Mesenchymal stem cell (in vitro differentiated cells and primary cell): ENCODE results near the gene CRTC1.
"Not testable (repeated sequence)": the region's sequence is repeated elsewhere in the genome, so short reads cannot be mapped to it uniquely, and the experiment has no call there.

Experiments used
- DNase-seq: peaks from one replicate; pipeline ENCODE4 v3.0.0-alpha.2; 2013
- H2AFZ ChIP-seq: one replicate; pipeline ENCODE4 v1.6.1; 2013; ENCODE audit warnings: low read depth, mild to moderate bottlenecking, control low read depth, inconsistent platforms, low read length, moderate library complexity
- H2AK5ac ChIP-seq: 2 replicates; pipeline ENCODE4 v1.6.1; 2013; ENCODE audit warnings: low read length, moderate library complexity, mild to moderate bottlenecking, inconsistent platforms; ENCODE audit not compliant: severe bottlenecking
- H2BK120ac ChIP-seq: one replicate; pipeline ENCODE4 v1.6.1; 2013; ENCODE audit warnings: low read depth, mild to moderate bottlenecking, inconsistent platforms, low read length, moderate library complexity
- H2BK12ac ChIP-seq, 2 experiments: one replicate each; pipeline ENCODE4 v1.6.1; 2013; ENCODE audit warnings: inconsistent platforms in 2 of 2, low read length in 2 of 2, mild to moderate bottlenecking in 2 of 2, moderate library complexity in 2 of 2, control low read depth in 1 of 2
- H2BK15ac ChIP-seq: one replicate; pipeline ENCODE4 v1.6.1; 2013; ENCODE audit warnings: mild to moderate bottlenecking, low read depth, inconsistent platforms; ENCODE audit not compliant: poor library complexity, severe bottlenecking
- H2BK5ac ChIP-seq: 2 replicates; pipeline ENCODE4 v1.6.1; 2013; ENCODE audit warnings: low read depth, mild to moderate bottlenecking, low read length, control low read depth, inconsistent platforms; ENCODE audit not compliant: poor library complexity, severe bottlenecking
- H3K14ac ChIP-seq, 2 experiments: one replicate each; pipeline ENCODE4 v1.6.1; 2013; ENCODE audit warnings: inconsistent platforms in 2 of 2, low read length in 2 of 2, control low read depth in 1 of 2, mild to moderate bottlenecking in 1 of 2, moderate library complexity in 1 of 2
- H3K18ac ChIP-seq, 2 experiments: one replicate each; pipeline ENCODE4 v1.6.1; 2013; ENCODE audit warnings: inconsistent platforms in 2 of 2, low read length in 2 of 2, control low read depth in 1 of 2, low read depth in 1 of 2, mild to moderate bottlenecking in 1 of 2
- H3K23ac ChIP-seq, 2 experiments: one replicate each; pipeline ENCODE4 v1.6.1; 2013; ENCODE audit warnings: inconsistent platforms in 2 of 2, low read length in 2 of 2, mild to moderate bottlenecking in 2 of 2, moderate library complexity in 2 of 2, control low read depth in 1 of 2
- H3K27ac ChIP-seq: 2 replicates; pipeline ENCODE4 v1.5.1; 2013; ENCODE audit warnings: mild to moderate bottlenecking, moderate library complexity, low read length, control low read depth, inconsistent platforms; ENCODE audit not compliant: poor library complexity, severe bottlenecking
- H3K27me3 ChIP-seq, 2 experiments: 2 replicates each; pipeline versions ENCODE4 v1.6.1 to v1.7.0; 2013; ENCODE audit warnings: low read length in 2 of 2, mild to moderate bottlenecking in 2 of 2, moderate library complexity in 2 of 2, control low read depth in 1 of 2, inconsistent platforms in 1 of 2; ENCODE audit not compliant: control insufficient read depth in 1 of 2, insufficient read depth in 1 of 2
- H3K36me3 ChIP-seq, 2 experiments: 2 replicates each; pipeline versions ENCODE4 v1.6.1 to v1.7.0; 2013; ENCODE audit warnings: low read length in 2 of 2, control low read depth in 1 of 2, inconsistent platforms in 1 of 2, low read depth in 1 of 2, mild to moderate bottlenecking in 1 of 2; ENCODE audit not compliant: insufficient read depth in 2 of 2, control insufficient read depth in 1 of 2
- H3K4ac ChIP-seq, 2 experiments: one replicate each; pipeline ENCODE4 v1.6.1; 2013; ENCODE audit warnings: inconsistent platforms in 2 of 2, low read length in 2 of 2, mild to moderate bottlenecking in 2 of 2, moderate library complexity in 2 of 2, control low read depth in 1 of 2, low read depth in 1 of 2
- H3K4me1 ChIP-seq: 2 replicates; pipeline ENCODE4 v1.6.1; 2013; ENCODE audit warnings: low read depth, low read length, control low read depth; ENCODE audit not compliant: control insufficient read depth, insufficient read depth
- H3K4me2 ChIP-seq: 2 replicates; pipeline ENCODE4 v1.6.1; 2013; ENCODE audit warnings: low read length, mild to moderate bottlenecking, inconsistent platforms; ENCODE audit not compliant: poor library complexity, severe bottlenecking
- H3K4me3 ChIP-seq, 2 experiments: 2 replicates each; pipeline versions ENCODE4 v1.5.1 to v1.7.0; 2013; ENCODE audit warnings: low read length in 2 of 2, mild to moderate bottlenecking in 2 of 2, control low read depth in 1 of 2, low read depth in 1 of 2; ENCODE audit not compliant: insufficient read depth in 1 of 2
- H3K79me1 ChIP-seq: replicated peaks from 2 replicates; pipeline ENCODE4 v1.6.1; 2013; ENCODE audit warnings: mild to moderate bottlenecking, control low read depth, low read length, inconsistent platforms; ENCODE audit not compliant: poor library complexity, severe bottlenecking
- H3K9ac ChIP-seq: 2 replicates; pipeline ENCODE4 v1.7.0; 2013; ENCODE audit warnings: mild to moderate bottlenecking, low read length, moderate library complexity
- H3K9me3 ChIP-seq: 2 replicates; pipeline ENCODE4 v1.7.0; 2013; ENCODE audit warnings: mild to moderate bottlenecking, low read length; ENCODE audit not compliant: control insufficient read depth
- H4K8ac ChIP-seq: one replicate; pipeline ENCODE4 v1.6.1; 2013; ENCODE audit warnings: inconsistent platforms, mild to moderate bottlenecking, low read length, moderate library complexity
- H4K91ac ChIP-seq: one replicate; pipeline ENCODE4 v1.6.1; 2013; ENCODE audit warnings: mild to moderate bottlenecking, low read length, inconsistent platforms
- WGBS: methylation state at CpG from one replicate; pipeline ENCODE4 v1.1.7; 2013; ENCODE audit warnings: mixed read lengths; 5-methylcytosine and 5-hydroxymethylcytosine counted together

Gene CRTC1

GRCh38 chr19:18733196-18733647 lies 49.7 kb downstream of the CRTC1 start:
- H3K27me3 ChIP-seq, result no peaks in the 10 kb centered on the region
- no peaks in the 10 kb centered on the region for H3K9me3 ChIP-seq
- peaks cover 0 to 28% of the 10 kb centered on the region in 2 experiments for H3K36me3 ChIP-seq
- H3K79me1 ChIP-seq, result peaks cover 23% of the 10 kb centered on the region
- no peak overlapping the region for H2BK120ac ChIP-seq
- no peak overlapping the region for H4K91ac ChIP-seq
- no peak overlapping the region for H3K27ac ChIP-seq
- H3K18ac ChIP-seq, result no peak overlapping the region
- peaks cover 22% of the 10 kb centered on the region for H3K4me1 ChIP-seq
- H3K14ac ChIP-seq, result no peak overlapping the region
- H2BK12ac ChIP-seq, result no peak overlapping the region
- H2AFZ ChIP-seq, result no peak overlapping the region
- no peak overlapping the region for H4K8ac ChIP-seq
- no peak overlapping the region for H3K4me2 ChIP-seq
- no peak overlapping the region for H2BK5ac ChIP-seq
- 30% methylated on average over 5 of the region's 11 CpGs for WGBS
- DNase-seq, result peak; percentile 92
- H2BK15ac ChIP-seq, result no peak overlapping the region
- no peak overlapping the region for H3K4me3 ChIP-seq
- H3K23ac ChIP-seq, result no peak overlapping the region
- H3K4ac ChIP-seq, result no peak overlapping the region
- peak overlapping the region; percentile 9 for H3K9ac ChIP-seq
- H2AK5ac ChIP-seq, result no peak overlapping the region

GRCh38 chr19:18733762-18734332 lies 50.4 kb downstream of the CRTC1 start:
- peaks cover 24% of the 10 kb centered on the region for H3K4me1 ChIP-seq
- H3K14ac ChIP-seq, H2BK15ac ChIP-seq, H3K9ac ChIP-seq, H3K27ac ChIP-seq, H2AFZ ChIP-seq, H3K18ac ChIP-seq, H3K27me3 ChIP-seq, H3K23ac ChIP-seq, H3K4ac ChIP-seq, H4K8ac ChIP-seq, H4K91ac ChIP-seq, H3K4me3 ChIP-seq, H2BK5ac ChIP-seq, H3K4me2 ChIP-seq, H2AK5ac ChIP-seq, H2BK12ac ChIP-seq, H2BK120ac ChIP-seq, H3K9me3 ChIP-seq: not testable (repeated sequence)
- peaks cover 24% of the 10 kb centered on the region for H3K79me1 ChIP-seq
- WGBS, result 77% methylated on average over 11 of the region's 11 CpGs
- DNase-seq, result peak; percentile 18
- peaks cover 0 to 28% of the 10 kb centered on the region in 2 experiments for H3K36me3 ChIP-seq

DNA sequence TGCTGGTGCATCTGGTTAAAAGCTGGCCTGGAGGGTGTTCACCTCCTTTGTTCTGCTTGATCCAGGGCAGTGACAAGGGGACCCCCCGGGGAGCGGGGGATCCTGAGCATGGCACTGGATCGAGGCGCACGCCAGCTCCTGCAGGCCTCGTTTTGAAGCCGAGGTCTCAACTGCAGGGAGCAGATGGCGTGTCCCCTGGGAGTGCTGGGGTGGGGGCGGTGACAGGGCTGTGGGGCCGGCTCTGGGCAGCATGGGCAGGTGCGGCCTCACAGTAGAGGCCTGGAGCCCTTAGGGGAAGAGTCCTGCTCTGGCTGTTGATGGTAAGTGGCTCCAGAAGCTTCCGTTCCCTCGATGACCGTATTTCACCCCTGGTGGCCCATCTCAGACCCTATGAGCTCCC lies 51.8 kb downstream of the CRTC1 start:
- H2AFZ ChIP-seq, result no peak overlapping the region
- H2BK120ac ChIP-seq, result no peak overlapping the region
- no peak overlapping the region for H2BK12ac ChIP-seq
- H3K36me3 ChIP-seq, result peaks cover 0 to 23% of the 10 kb centered on the region in 2 experiments
- no peak overlapping the region for H4K8ac ChIP-seq
- H3K18ac ChIP-seq, result no peak overlapping the region
- no peak overlapping the region for H3K23ac ChIP-seq
- H3K27me3 ChIP-seq, result no peaks in the 10 kb centered on the region
- H3K14ac ChIP-seq, result no peak overlapping the region
- no peak overlapping the region for H3K4me2 ChIP-seq
- WGBS, result 94% methylated on average over 14 of the region's 14 CpGs
- H3K9me3 ChIP-seq, result no peaks in the 10 kb centered on the region
- H3K79me1 ChIP-seq, result peaks cover 30% of the 10 kb centered on the region
- H3K4ac ChIP-seq, result no peak overlapping the region
- H2BK15ac ChIP-seq, result peak overlapping the region; percentile 12
- no peak for DNase-seq
- no peak overlapping the region for H3K4me3 ChIP-seq
- peaks cover 26% of the 10 kb centered on the region for H3K4me1 ChIP-seq
- H2BK5ac ChIP-seq, result no peak overlapping the region
- H4K91ac ChIP-seq, result no peak overlapping the region
- H3K9ac ChIP-seq, result no peak overlapping the region
- no peak overlapping the region for H3K27ac ChIP-seq
- H2AK5ac ChIP-seq, result no peak overlapping the region

DNA sequence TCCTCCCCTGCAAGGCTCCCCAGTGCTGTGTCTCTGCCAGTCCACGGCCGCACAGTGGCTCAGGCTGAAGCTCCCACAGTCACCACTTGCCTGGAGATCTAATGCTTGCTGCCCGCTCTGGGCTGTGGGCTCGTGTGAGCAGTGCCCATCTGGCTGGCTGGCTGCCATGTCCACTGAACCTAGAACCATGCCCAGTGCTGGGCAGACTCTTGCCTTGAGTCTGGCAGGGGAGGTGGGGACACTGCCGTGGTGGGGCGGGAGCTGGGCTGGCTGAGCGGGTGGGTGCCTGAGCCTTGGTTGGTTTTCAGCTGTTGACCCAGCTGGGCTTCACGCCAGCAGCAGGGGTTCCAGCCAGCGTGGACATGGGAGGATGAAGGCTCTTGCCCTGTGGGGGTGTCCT lies 52.3 kb downstream of the CRTC1 start:
- no peak for DNase-seq
- 93% methylated on average over 8 of the region's 9 CpGs for WGBS
- no peak overlapping the region for H3K4me2 ChIP-seq
- no peak overlapping the region for H4K8ac ChIP-seq
- H2BK5ac ChIP-seq, result no peak overlapping the region
- H3K4me1 ChIP-seq, result peaks cover 26% of the 10 kb centered on the region
- no peak overlapping the region for H2AK5ac ChIP-seq
- H3K14ac ChIP-seq, result peak overlapping the region in 1 of 2 experiments; percentile 61
- no peak overlapping the region for H2AFZ ChIP-seq
- H3K4ac ChIP-seq, result no peak overlapping the region
- no peak overlapping the region for H3K9ac ChIP-seq
- H3K23ac ChIP-seq, result no peak overlapping the region
- H3K79me1 ChIP-seq, result peaks cover 27% of the 10 kb centered on the region
- no peak overlapping the region for H4K91ac ChIP-seq
- H3K9me3 ChIP-seq, result no peaks in the 10 kb centered on the region
- H3K27ac ChIP-seq, result no peak overlapping the region
- no peak overlapping the region for H2BK120ac ChIP-seq
- no peak overlapping the region for H3K18ac ChIP-seq
- no peak overlapping the region for H2BK15ac ChIP-seq
- H3K27me3 ChIP-seq, result no peaks in the 10 kb centered on the region
- no peak overlapping the region for H3K4me3 ChIP-seq
- no peak overlapping the region for H2BK12ac ChIP-seq
- H3K36me3 ChIP-seq, result peaks cover 0 to 18% of the 10 kb centered on the region in 2 experiments
